Stomach (tissue), 9 donors: ENCODE results near the gene SMTNL2. TPM values are rescaled to one million over a fixed set of nuclear protein-coding genes. Genes with fewer than 3 reads are reported as not detected.
"Not testable (repeated sequence)": the region's sequence is repeated elsewhere in the genome, so short reads cannot be mapped to it uniquely, and the experiment has no call there.

Experiments used
- DNase-seq, 2 donors: peaks; one replicate each; pipeline versions ENCODE4 v3.0.0 to v3.0.0-alpha.2; 2013 to 2019
- H3K27ac ChIP-seq, 5 donors: fragments of 200-600 bp in 4 of 5; sonication (generic) in 4 of 5; one replicate each; pipeline ENCODE4 v1.5.1; 2013 to 2019; ENCODE audit warnings: mild to moderate bottlenecking in 1 of 5, moderate library complexity in 1 of 5
- H3K27me3 ChIP-seq, 3 donors: fragments of 200-600 bp; sonication (generic); one replicate each; pipeline ENCODE4 v1.5.1; 2017 to 2019; ENCODE audit warnings: mixed run types in 1 of 3
- H3K36me3 ChIP-seq, 4 donors: fragments of 200-600 bp; sonication (generic); 1 replicate in 3 of 4; 2 replicates in 1 of 4; pipeline ENCODE4 v1.5.1; 2016 to 2019
- H3K4me1 ChIP-seq, 4 donors: fragments of 200-600 bp; sonication (generic); one replicate each; pipeline ENCODE4 v1.5.1; 2016 to 2019
- H3K4me3 ChIP-seq, 4 donors: fragments of 200-600 bp; sonication (generic) in 3 of 4; one replicate each; pipeline ENCODE4 v1.5.1; 2016 to 2019; ENCODE audit warnings: mild to moderate bottlenecking in 1 of 4
- H3K9me3 ChIP-seq, 4 donors: fragments of 200-600 bp; sonication (generic); one replicate each; pipeline ENCODE4 v1.5.1; 2016 to 2019
- CTCF ChIP-seq, 7 experiments: fragments of 450-650 bp in 4 of 7; fragments of 200-600 bp in 3 of 7; sonication (generic) in 3 of 7; IDR thresholded peaks; one replicate each; pipeline ENCODE4 v1.5.1; 2016 to 2019; ENCODE audit warnings: antibody characterized with exemption in 7 of 7, control low read depth in 2 of 7, mild to moderate bottlenecking in 1 of 7
- EP300 ChIP-seq: sonication (generic); formaldehyde crosslinking; IDR thresholded peaks from one replicate; pipeline ENCODE4 v1.6.1; 2017; ENCODE audit warnings: antibody characterized with exemption
- POLR2A ChIP-seq, 4 donors: fragments of 450-650 bp; IDR thresholded peaks; one replicate each; pipeline ENCODE4 v1.6.1; 2016; ENCODE audit warnings: antibody characterized with exemption in 4 of 4, control low read depth in 2 of 4, mild to moderate bottlenecking in 1 of 4, moderate library complexity in 1 of 4
- POLR2AphosphoS5 ChIP-seq, 3 donors: sonication (generic); formaldehyde crosslinking; IDR thresholded peaks; one replicate each; pipeline ENCODE4 v1.6.1; 2016; ENCODE audit warnings: antibody characterized with exemption in 3 of 3
- WGBS, 5 donors: extraction: QIAGEN DNeasy Blood & Tissue Kit in 3 of 5; methylation state at CpG; one replicate each; pipeline versions ENCODE4 v1.1.5 to v1.1.7; 2013 to 2018; 5-methylcytosine and 5-hydroxymethylcytosine counted together
- intact Hi-C: fragments of 100-400 bp; cut with DNase I; formaldehyde crosslinking; loops from one replicate; pipeline ENCODE4 v1.15.1; 2023; ENCODE audit warnings: low total_unique reads
- polyA plus RNA-seq, 3 donors: library from polyadenylated mRNA; stranded (reverse); fragments of 200-250 nt; gene quantifications; one replicate each; pipeline ENCODE4 v1.2.3, GENCODE V29; 2013
- total RNA-seq, 5 donors: library from RNA; depleted of rRNA; stranded (reverse); fragments of >200 nt; gene quantifications; one replicate each; pipeline versions ENCODE4 v1.1.0 to v1.2.3, GENCODE V29; 2014 to 2016
- donor health status: healthy with polysubstance abuse.
- donor health status: Bipolar disorder and iron deficiency.
- donor health status: healthy.

Gene SMTNL2
- total and polyA plus RNA-seq, 8 donors: 0.50 to 1.9 (median 1.5) TPM; not detected in 4

- Histone ChIP-seq H3K27ac (no peak overlapping the region), H3K4me1 (no peaks in the 10 kb centered on the region), H3K4me3 (no peak overlapping the region), H3K27me3 (peaks cover 0 to 24% (median 0%) of the 10 kb centered on the region in 3 donors), H3K36me3 (no peaks in the 10 kb centered on the region), H3K9me3 (no peaks in the 10 kb centered on the region)
- TF ChIP-seq EP300: no peak
- TF ChIP-seq POLR2A (IDR thresholded peaks at IDR 0.05): no peak
- no peak for TF ChIP-seq CTCF (IDR thresholded peaks at IDR 0.05)
- no peak for TF ChIP-seq POLR2AphosphoS5 (IDR thresholded peaks at IDR 0.05)
- WGBS, 5 donors: 68 to 92% (median 80%) methylated on average over 4 to 18 of the region's 18 CpGs
- peak in 1 of 2 donors; percentile 77 for DNase-seq
- intact Hi-C loops: no loop called here
These were observed 7.5 kb upstream of the SMTNL2 start for GRCh38 chr17:4576729-4577322.

- 78 to 90% (median 80%) methylated on average over 8 of the region's 8 CpGs for WGBS, 5 donors
- no peaks in the 10 kb centered on the region for H3K36me3 ChIP-seq
- peaks cover 0 to 31% (median 0%) of the 10 kb centered on the region in 3 donors for H3K27me3 ChIP-seq
- no peak overlapping the region for H3K4me3 ChIP-seq
- intact Hi-C loops: no loop called here
- H3K9me3 ChIP-seq: no peaks in the 10 kb centered on the region
- no peak overlapping the region for H3K27ac ChIP-seq
- DNase-seq: no peak
- no peak for TF ChIP-seq POLR2AphosphoS5 (IDR thresholded peaks at IDR 0.05)
- TF ChIP-seq EP300: no peak
- no peak for TF ChIP-seq POLR2A (IDR thresholded peaks at IDR 0.05)
- no peak for TF ChIP-seq CTCF (IDR thresholded peaks at IDR 0.05)
- H3K4me1 ChIP-seq: no peaks in the 10 kb centered on the region
These were observed 6.8 kb upstream of the SMTNL2 start for GRCh38 chr17:4577386-4577993.

- H3K4me3 ChIP-seq, intact Hi-C loops, H3K27ac ChIP-seq, H3K4me1 ChIP-seq, DNase-seq, H3K9me3 ChIP-seq, H3K36me3 ChIP-seq: not testable (repeated sequence)
- H3K27me3 ChIP-seq: peaks cover 0 to 39% (median 0%) of the 10 kb centered on the region in 3 donors
- WGBS, 5 donors: 90 to 100% (median 97%) methylated on average over 1 to 21 of the region's 24 CpGs
These were observed 6.0 kb upstream of the SMTNL2 start for GRCh38 chr17:4578349-4578748.

- Histone ChIP-seq H3K9me3 (no peaks in the 10 kb centered on the region), H3K36me3 (no peaks in the 10 kb centered on the region), H3K27ac (no peak overlapping the region), H3K4me1 (peaks cover 11 to 15% (median 12%) of the 10 kb centered on the region in 4 donors), H3K27me3 (peaks cover 11 to 52% (median 13%) of the 10 kb centered on the region in 3 donors), H3K4me3 (no peak overlapping the region)
- WGBS, 5 donors: 71 to 86% (median 82%) methylated on average over 11 of the region's 11 CpGs
- no peak for TF ChIP-seq POLR2A (IDR thresholded peaks at IDR 0.05)
- no peak for TF ChIP-seq CTCF (IDR thresholded peaks at IDR 0.05)
- no peak for TF ChIP-seq POLR2AphosphoS5 (IDR thresholded peaks at IDR 0.05)
- TF ChIP-seq EP300: no peak
- no peak for DNase-seq
- intact Hi-C loops: no loop called here
These were observed 4.7 kb upstream of the SMTNL2 start for GRCh38 chr17:4579678-4580077.

- Histone ChIP-seq H3K27me3 (peaks cover 15 to 59% (median 19%) of the 10 kb centered on the region in 3 donors), H3K4me3 (no peak overlapping the region), H3K9me3 (no peaks in the 10 kb centered on the region), H3K36me3 (no peaks in the 10 kb centered on the region), H3K4me1 (peaks cover 15 to 22% (median 18%) of the 10 kb centered on the region in 4 donors), H3K27ac (no peak overlapping the region)
- intact Hi-C loops: no loop called here
- no peak for DNase-seq
- 50 to 66% (median 61%) methylated on average over 5 to 7 of the region's 7 CpGs for WGBS, 5 donors
- TF ChIP-seq POLR2A (IDR thresholded peaks at IDR 0.05) (no peak), POLR2AphosphoS5 (IDR thresholded peaks at IDR 0.05) (no peak), CTCF (IDR thresholded peaks at IDR 0.05) (no peak), EP300 (no peak)
These were observed 4.0 kb upstream of the SMTNL2 start for GRCh38 chr17:4580291-4580690.
